A673 (cell line): ENCODE data around the gene LRRC27. TPM values are rescaled to one million over a fixed set of nuclear protein-coding genes. Genes with fewer than 3 reads are reported as not detected.

Experiments used
- BruUV-seq: library from RNA; stranded (reverse); fragments of 400-500 nt; replicated peaks from 2 replicates; lab custom pipeline; 2021; lab: Mats Ljungman, UMichigan
- CTCF ChIA-PET: fragments of 300-600 bp; sonication (Branson Sonifier 250); formaldehyde crosslinking; loops from one replicate; lab custom pipeline; 2022; ENCODE audit warnings: antibody characterized with exemption; lab: Charles Lee
- POLR2A ChIA-PET: fragments of 300-600 bp; sonication (Branson Sonifier 250); formaldehyde crosslinking; loops from one replicate; lab custom pipeline; 2022; ENCODE audit warnings: antibody characterized with exemption; ENCODE audit not compliant: low non-redundant PET; lab: Charles Lee
- DNase-seq: peaks from one replicate; pipeline ENCODE4 v3.0.0-alpha.2; 2015; ENCODE audit warnings: low spot score
- H3K27ac ChIP-seq: fragments of 200-600 bp; sonication (generic); 2 replicates; pipeline ENCODE4 v1.5.1; 2016; ENCODE audit warnings: mixed run types, low read depth, mild to moderate bottlenecking, mixed read lengths, antibody characterized with exemption, low read length; ENCODE audit not compliant: poor library complexity, severe bottlenecking
- H3K27me3 ChIP-seq: fragments of 200-600 bp; sonication (generic); replicated peaks from 2 replicates; pipeline ENCODE4 v1.6.1; 2017; ENCODE audit warnings: mixed run types, low read depth, mild to moderate bottlenecking, mixed read lengths, antibody characterized with exemption, low read length; ENCODE audit not compliant: insufficient read depth, poor library complexity
- H3K36me3 ChIP-seq: fragments of 200-600 bp; sonication (generic); 2 replicates; pipeline ENCODE4 v1.6.1; 2016; ENCODE audit warnings: mixed run types, mild to moderate bottlenecking, mixed read lengths, antibody characterized with exemption, low read length; ENCODE audit not compliant: insufficient read depth, poor library complexity, severe bottlenecking
- H3K4me1 ChIP-seq: fragments of 200-600 bp; sonication (generic); 2 replicates; pipeline ENCODE4 v1.6.1; 2017; ENCODE audit warnings: mixed run types, mild to moderate bottlenecking, mixed read lengths, antibody characterized with exemption, low read length; ENCODE audit not compliant: insufficient read depth, poor library complexity, severe bottlenecking
- H3K4me3 ChIP-seq: fragments of 200-600 bp; sonication (generic); 2 replicates; pipeline ENCODE4 v1.5.1; 2016; ENCODE audit warnings: low read depth, mixed run types, mild to moderate bottlenecking, mixed read lengths, low read length; ENCODE audit not compliant: poor library complexity, severe bottlenecking
- H3K9me3 ChIP-seq: fragments of 200-600 bp; sonication (generic); 2 replicates; pipeline ENCODE4 v1.6.1; 2016; ENCODE audit warnings: mixed run types, low read depth, mild to moderate bottlenecking, mixed read lengths, antibody characterized with exemption, low read length; ENCODE audit not compliant: poor library complexity, severe bottlenecking
- CTCF ChIP-seq: fragments of 300-800, 200-600 bp; sonication (generic); conservative IDR thresholded peaks from 2 replicates; pipeline ENCODE4 v1.5.1; 2017; ENCODE audit warnings: low read depth, mild to moderate bottlenecking, antibody characterized with exemption, low read length, moderate library complexity, mixed read lengths
- EZH2 ChIP-seq: fragments of 200-600 bp; sonication (generic); IDR thresholded peaks from 2 replicates; pipeline ENCODE4 v1.6.1; 2017; ENCODE audit warnings: borderline replicate concordance, low read depth, mild to moderate bottlenecking, mixed read lengths, antibody characterized with exemption, low read length; ENCODE audit not compliant: poor library complexity, severe bottlenecking
- intact Hi-C: fragments of 100-400 bp; cut with micrococcal nuclease; formaldehyde crosslinking; loops from one replicate; pipeline ENCODE4 v1.10.0; 2022; ENCODE audit not compliant: unreplicated experiment
- total RNA-seq: library from RNA; stranded (reverse); gene quantifications from 2 replicates; pipeline ENCODE4 v1.2.3, GENCODE V29; 2021

Gene LRRC27
- total RNA-seq, 1 experiment from 2014 or later, result 11.5 TPM

DNA sequence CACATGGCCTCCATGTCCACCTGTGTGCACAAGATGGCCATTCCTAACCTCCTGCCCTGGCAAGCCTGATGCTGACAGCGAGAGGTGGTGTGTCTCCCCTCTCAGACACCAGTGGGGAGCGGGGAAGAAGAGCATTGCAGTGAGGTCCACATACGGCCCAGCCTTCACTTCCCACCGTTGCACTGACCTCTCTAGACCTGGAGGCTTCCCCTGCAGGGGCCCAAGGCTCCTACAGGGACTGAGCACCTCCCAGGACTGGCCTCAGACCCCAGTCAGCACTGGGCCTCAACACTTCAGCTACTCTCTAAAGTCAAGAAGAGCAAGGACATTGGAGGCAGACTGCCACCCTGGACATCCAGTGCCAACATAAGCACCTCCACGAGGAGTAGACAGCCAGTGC is 40.2 kb upstream of the LRRC27 start:
- H3K4me1 ChIP-seq, result no peaks in the 10 kb centered on the region
- ChIA-PET POLR2A (no interaction called here), CTCF (no interaction called here)
- no peaks in the 10 kb centered on the region for H3K27me3 ChIP-seq
- TF ChIP-seq CTCF, result no peak
- TF ChIP-seq EZH2, result no peak
- no peaks in the 10 kb centered on the region for H3K36me3 ChIP-seq
- no peak overlapping the region for H3K4me3 ChIP-seq
- H3K27ac ChIP-seq, result no peak overlapping the region
- peaks cover 6% of the 10 kb centered on the region for H3K9me3 ChIP-seq
- BruUV-seq, result no TSS peak
- intact Hi-C loops, result no loop called here
- no peak for DNase-seq

GRCh38 chr10:132292287-132293200 is 39.4 kb upstream of the LRRC27 start:
- Histone ChIP-seq H3K27me3 (no peaks in the 10 kb centered on the region), H3K9me3 (peaks cover 6% of the 10 kb centered on the region), H3K27ac (no peak overlapping the region), H3K36me3 (no peaks in the 10 kb centered on the region), H3K4me3 (no peak overlapping the region), H3K4me1 (no peaks in the 10 kb centered on the region)
- intact Hi-C loops, result no loop called here
- DNase-seq, result no peak
- no TSS peak for BruUV-seq
- POLR2A ChIA-PET, result no interaction called here
- CTCF ChIA-PET, result no interaction called here
- TF ChIP-seq EZH2 (no peak), CTCF (no peak)

GRCh38 chr10:132293201-132293812 is 38.7 kb upstream of the LRRC27 start:
- no peaks in the 10 kb centered on the region for H3K27me3 ChIP-seq
- intact Hi-C loops, result no loop called here
- no peaks in the 10 kb centered on the region for H3K4me1 ChIP-seq
- no peaks in the 10 kb centered on the region for H3K36me3 ChIP-seq
- BruUV-seq, result no TSS peak
- CTCF ChIA-PET, result no interaction called here
- H3K9me3 ChIP-seq, result peaks cover 6% of the 10 kb centered on the region
- H3K4me3 ChIP-seq, result no peak overlapping the region
- POLR2A ChIA-PET, result no interaction called here
- H3K27ac ChIP-seq, result no peak overlapping the region
- no peak for DNase-seq
- TF ChIP-seq EZH2 (no peak), CTCF (no peak)
